SJCRH30 (cell line): ENCODE measurements around the gene PCDH19. TPM values are rescaled to one million over a fixed set of nuclear protein-coding genes. Genes with fewer than 3 reads are reported as not detected.
"Not testable (repeated sequence)": the region's sequence is repeated elsewhere in the genome, so short reads cannot be mapped to it uniquely, and the experiment has no call there.

ENCODE experiments used
- DNase-seq, 2 experiments: peaks; one replicate each; pipeline ENCODE4 v3.0.0-alpha.2; 2015 to 2020
- H3K27ac ChIP-seq: fragments of 250-450 bp; sonication (Bioruptor Pico); 2 replicates; pipeline ENCODE4 v1.5.1; 2020; ENCODE audit warnings: mild to moderate bottlenecking, moderate library complexity
- H3K27me3 ChIP-seq: fragments of 250-450 bp; sonication (Bioruptor Pico); 2 replicates; pipeline ENCODE4 v1.5.1; 2020; ENCODE audit warnings: mild to moderate bottlenecking, moderate library complexity
- H3K36me3 ChIP-seq: fragments of 250-450 bp; sonication (Bioruptor Pico); 2 replicates; pipeline ENCODE4 v1.5.1; 2020; ENCODE audit warnings: mild to moderate bottlenecking, moderate library complexity
- H3K4me1 ChIP-seq: fragments of 250-450 bp; sonication (Bioruptor Pico); 2 replicates; pipeline ENCODE4 v1.5.1; 2020; ENCODE audit warnings: mild to moderate bottlenecking, moderate library complexity
- H3K4me3 ChIP-seq: fragments of 250-450 bp; sonication (Bioruptor Pico); 2 replicates; pipeline ENCODE4 v1.5.1; 2020; ENCODE audit warnings: mild to moderate bottlenecking, moderate library complexity
- H3K9me3 ChIP-seq: fragments of 250-450 bp; sonication (Bioruptor Pico); replicated peaks from 2 replicates; pipeline ENCODE4 v1.5.1; 2020; ENCODE audit warnings: mild to moderate bottlenecking, moderate library complexity
- total RNA-seq: library from RNA; depleted of rRNA; stranded (reverse); fragments of >200 nt; shearing (Covaris generic); gene quantifications from 2 replicates; pipeline ENCODE4 v1.2.3, GENCODE V29; 2014; rRNA removed

PCDH19 gene, protein sequence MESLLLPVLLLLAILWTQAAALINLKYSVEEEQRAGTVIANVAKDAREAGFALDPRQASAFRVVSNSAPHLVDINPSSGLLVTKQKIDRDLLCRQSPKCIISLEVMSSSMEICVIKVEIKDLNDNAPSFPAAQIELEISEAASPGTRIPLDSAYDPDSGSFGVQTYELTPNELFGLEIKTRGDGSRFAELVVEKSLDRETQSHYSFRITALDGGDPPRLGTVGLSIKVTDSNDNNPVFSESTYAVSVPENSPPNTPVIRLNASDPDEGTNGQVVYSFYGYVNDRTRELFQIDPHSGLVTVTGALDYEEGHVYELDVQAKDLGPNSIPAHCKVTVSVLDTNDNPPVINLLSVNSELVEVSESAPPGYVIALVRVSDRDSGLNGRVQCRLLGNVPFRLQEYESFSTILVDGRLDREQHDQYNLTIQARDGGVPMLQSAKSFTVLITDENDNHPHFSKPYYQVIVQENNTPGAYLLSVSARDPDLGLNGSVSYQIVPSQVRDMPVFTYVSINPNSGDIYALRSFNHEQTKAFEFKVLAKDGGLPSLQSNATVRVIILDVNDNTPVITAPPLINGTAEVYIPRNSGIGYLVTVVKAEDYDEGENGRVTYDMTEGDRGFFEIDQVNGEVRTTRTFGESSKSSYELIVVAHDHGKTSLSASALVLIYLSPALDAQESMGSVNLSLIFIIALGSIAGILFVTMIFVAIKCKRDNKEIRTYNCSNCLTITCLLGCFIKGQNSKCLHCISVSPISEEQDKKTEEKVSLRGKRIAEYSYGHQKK (N-terminal part only)
- total RNA-seq: 0.30 TPM in 2 replicates

DNA sequence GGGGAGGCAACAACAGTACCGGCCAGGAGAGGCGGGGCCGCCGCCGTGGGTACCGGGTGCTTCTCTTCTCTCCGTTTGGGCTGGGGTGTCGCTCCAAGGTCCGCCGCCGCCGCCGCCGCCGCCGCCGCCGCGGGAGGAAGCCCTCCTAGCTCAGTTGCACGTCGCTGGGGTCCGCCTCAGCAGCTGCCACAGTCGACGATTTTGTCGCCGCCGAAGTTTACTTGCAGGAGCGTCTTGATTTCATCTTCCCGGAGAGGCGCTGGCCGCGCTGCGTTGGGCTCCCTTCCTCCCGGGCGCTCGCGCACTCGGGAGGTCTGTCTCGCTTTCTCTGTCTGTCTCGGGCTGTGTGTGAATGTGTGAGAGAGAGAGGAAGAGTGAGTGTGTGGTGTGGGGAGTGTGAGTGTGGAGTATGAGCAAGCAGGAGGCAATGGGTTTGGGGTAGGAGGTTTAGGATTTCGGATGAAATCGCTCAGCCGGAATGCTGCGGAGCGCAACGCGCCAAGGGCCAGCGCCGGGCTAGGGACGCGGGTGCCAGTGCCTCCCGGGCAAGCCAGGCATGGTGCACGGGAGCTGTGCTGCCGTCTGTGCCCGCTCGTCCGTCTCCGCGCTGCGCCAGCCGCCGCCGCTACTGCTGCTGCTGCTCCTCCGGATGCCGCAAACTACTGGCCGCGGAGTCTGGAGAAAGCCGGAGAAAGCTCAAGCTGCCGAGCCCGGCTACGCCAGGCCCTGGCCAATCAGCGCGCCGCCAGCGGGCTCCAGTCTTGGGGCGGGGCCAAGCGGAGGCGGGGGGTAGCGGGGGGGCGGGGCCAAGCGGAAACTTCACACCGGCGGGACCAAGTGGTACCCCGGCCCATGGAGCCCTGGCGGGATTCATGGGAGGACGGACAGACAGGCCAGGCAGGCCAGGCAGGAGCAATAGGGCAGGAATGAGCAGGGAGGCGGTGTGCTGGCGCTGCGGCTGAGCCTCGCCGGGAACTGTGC, at the start of gene PCDH19:
Gene PCDH19, minus strand, starts transcription at position 664 of the 981 bp plus-strand sequence. CDS start 1,676 bp downstream, outside the sequence.
- Histone ChIP-seq H3K27ac (no peak within 1 kb of the TSS), H3K4me3 (peak within 1 kb of the TSS; percentile 36), H3K4me1 (no peaks in the 10 kb centered on the region), H3K36me3 (no peaks in the 10 kb centered on the region), H3K9me3 (no peaks in the 10 kb centered on the region), H3K27me3 (no peaks in the 10 kb centered on the region)
- DNase-seq: peak; percentile 24 to 53

DNA sequence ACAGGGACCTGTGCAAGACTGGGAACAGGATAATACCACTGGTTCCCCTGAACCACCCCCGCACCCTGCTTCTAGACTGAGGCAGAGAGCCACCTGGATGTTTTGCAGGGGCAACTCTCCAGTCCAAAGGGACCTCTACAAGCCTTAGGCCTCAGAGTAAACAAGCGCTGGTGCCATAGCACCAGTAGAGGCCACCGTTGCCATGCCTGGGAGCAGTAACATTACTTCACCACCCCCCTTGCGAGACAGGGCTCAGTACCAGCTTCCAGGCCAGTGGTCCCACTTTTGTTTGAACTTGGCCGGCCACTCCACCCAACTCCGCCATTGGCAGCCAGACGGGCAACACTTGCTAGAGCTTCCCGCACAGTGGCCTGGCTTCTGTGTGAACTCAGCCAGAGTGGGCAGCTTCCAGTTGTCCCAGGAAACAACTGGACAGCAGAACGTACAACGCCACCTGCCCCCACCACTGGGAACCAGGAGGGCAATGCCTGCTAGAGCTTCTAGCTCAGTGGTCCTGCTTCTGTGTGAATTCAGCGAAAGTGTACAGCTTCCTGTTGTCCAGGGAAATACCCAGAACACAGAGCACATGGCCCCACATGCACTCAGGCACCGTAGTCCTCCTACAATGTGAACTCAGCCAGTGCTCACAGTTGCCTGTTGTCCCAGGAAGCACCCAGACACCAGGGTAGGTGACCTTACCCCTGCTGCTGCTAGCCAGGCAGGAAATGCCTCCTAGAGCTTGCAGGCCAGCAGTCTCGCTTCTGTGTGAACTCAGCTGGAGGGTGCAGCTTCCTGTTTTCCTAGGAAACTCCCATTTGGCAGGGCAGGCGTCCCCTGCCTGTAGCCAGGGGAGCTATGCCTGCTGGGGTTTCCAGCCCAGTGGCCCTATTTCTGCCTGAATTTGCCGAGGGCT, 39.9 kb upstream of the PCDH19 start:
- H3K27me3 ChIP-seq: no peaks in the 10 kb centered on the region
- DNase-seq: peak in 1 of 2 experiments; percentile 6
- no peaks in the 10 kb centered on the region for H3K4me1 ChIP-seq
- no peak overlapping the region for H3K27ac ChIP-seq
- H3K9me3 ChIP-seq: no peaks in the 10 kb centered on the region
- no peaks in the 10 kb centered on the region for H3K36me3 ChIP-seq
- H3K4me3 ChIP-seq: no peak overlapping the region

DNA sequence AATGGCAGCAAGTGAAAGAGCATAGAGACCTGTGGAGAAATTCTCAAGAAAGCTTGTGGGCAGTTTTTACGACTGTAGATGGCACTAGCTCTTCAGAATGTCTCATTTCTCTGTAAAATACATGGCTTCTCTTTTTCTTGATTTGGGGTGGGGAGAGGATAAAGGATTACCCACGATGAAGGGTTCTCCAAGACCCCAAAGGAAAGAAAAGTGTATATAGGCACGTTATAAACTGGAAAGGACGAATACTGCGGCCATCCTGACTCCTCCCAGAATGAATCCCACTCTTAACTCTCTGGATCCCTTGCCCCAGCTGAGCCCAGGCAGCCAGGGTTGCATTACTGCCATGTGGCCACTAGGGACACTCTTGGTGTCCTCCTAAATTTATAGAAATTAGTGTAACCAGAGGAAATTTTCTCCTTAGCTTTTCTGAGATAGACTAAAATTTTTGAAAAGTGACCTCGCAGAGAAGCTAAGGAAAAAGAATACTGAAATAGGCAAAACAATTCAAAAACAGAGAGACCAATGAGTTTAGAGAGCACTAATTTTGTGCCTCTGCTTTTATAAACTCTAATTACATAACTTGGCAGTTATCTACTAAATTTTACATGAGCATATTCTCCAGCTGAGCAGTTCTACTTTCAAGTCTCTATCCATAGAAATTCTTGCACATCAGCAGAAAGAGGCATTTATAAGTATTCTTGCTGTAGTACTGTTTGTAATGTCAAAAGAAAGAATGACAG, 37.8 kb upstream of the PCDH19 start:
- Histone ChIP-seq H3K4me3 (no peak overlapping the region), H3K36me3 (no peaks in the 10 kb centered on the region), H3K4me1 (no peaks in the 10 kb centered on the region), H3K27me3 (no peaks in the 10 kb centered on the region), H3K27ac (no peak overlapping the region), H3K9me3 (no peaks in the 10 kb centered on the region)
- peak; percentile 24 to 51 for DNase-seq

DNA sequence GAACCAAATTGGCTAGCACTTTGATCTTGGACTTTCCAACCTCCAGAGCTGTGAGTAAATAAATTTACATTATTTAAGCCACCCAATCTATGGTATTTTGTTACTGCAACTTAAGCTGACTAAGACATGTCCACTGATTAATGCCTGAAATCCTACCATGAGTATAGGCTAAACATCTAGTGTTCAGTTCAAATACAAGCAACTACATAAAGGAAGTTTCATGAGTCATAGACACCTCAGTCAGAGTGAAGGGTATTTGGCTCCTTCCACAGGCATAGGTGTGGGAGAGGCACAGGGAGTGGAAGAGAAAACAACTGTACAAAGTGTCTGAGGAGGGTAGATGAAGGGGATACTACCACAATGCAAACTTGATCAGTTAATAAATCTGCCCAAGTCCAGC, 35.5 kb upstream of the PCDH19 start:
- Histone ChIP-seq H3K4me1 (no peaks in the 10 kb centered on the region), H3K27ac (no peak overlapping the region), H3K27me3 (no peaks in the 10 kb centered on the region), H3K9me3 (no peaks in the 10 kb centered on the region), H3K36me3 (no peaks in the 10 kb centered on the region), H3K4me3 (no peak overlapping the region)
- DNase-seq: no peak

DNA sequence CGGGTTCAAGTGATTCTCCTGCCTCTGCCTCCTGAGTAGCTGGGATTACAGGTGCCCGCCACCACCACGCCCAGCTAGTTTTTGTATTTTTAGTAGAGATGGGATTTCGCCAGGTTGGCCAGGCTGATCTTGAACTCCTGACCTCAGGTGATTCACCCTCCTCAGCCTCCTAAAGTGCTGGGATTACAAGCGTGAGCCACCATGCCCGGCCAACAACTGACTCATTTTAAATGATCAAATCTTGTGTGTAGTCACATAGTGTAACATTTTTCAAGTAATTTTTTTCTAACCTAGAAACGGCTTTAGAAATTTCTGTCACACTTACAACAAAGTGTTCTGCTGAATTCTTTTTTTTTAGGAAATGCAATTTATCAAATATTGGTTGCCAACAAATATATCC, 31.2 kb upstream of the PCDH19 start:
- not testable (repeated sequence) for H3K27ac ChIP-seq, DNase-seq, H3K27me3 ChIP-seq, H3K4me1 ChIP-seq, H3K36me3 ChIP-seq, H3K4me3 ChIP-seq, H3K9me3 ChIP-seq

DNA sequence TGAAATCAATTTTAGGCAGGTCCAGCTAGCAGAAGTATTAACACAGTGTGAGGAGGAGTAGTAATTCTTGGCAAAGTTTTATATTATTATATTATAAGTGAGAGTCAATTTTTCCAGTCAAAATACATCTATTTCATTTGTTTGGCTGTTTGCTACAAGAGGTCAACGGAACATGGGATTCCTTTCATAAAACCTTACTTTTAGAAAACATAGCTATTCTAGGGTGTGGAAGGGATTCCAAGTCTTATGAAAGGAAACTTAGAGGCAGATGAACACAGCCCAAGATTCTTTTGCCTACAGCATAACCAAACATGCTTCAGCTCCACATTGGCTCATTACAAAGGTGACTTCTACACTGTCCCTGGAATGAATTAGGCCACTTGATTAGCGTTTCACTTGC, 29.9 kb upstream of the PCDH19 start:
- no peaks in the 10 kb centered on the region for H3K4me1 ChIP-seq

DNA sequence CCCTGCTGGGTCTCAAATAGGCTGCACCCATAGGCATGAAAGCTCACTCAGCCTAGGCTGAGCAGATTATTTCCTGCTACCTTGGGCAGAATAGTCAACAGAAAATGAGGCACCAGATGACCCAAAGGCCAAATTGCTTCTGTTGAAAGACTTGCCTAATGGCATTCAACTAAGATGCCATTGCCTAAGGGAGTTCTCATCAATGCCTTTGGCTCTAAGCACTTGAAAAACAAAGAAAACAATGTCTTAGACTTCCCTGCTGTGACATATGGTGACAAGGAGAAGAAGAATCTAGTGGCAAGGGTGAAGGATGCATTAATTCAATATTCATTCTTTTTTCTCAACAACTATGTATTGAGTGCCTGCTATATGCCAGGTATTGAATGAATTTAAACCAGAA, 25.7 kb upstream of the PCDH19 start:
- Histone ChIP-seq H3K9me3 (no peaks in the 10 kb centered on the region), H3K36me3 (no peaks in the 10 kb centered on the region), H3K4me1 (no peaks in the 10 kb centered on the region), H3K4me3 (no peak overlapping the region), H3K27ac (no peak overlapping the region), H3K27me3 (no peaks in the 10 kb centered on the region)
- DNase-seq: no peak

More for the DNA sequence above, 29.9 kb upstream of the PCDH19 start:
- Histone ChIP-seq H3K27ac (no peak overlapping the region), H3K4me3 (no peak overlapping the region), H3K27me3 (no peaks in the 10 kb centered on the region), H3K9me3 (no peaks in the 10 kb centered on the region), H3K36me3 (no peaks in the 10 kb centered on the region)
- no peak for DNase-seq

DNA sequence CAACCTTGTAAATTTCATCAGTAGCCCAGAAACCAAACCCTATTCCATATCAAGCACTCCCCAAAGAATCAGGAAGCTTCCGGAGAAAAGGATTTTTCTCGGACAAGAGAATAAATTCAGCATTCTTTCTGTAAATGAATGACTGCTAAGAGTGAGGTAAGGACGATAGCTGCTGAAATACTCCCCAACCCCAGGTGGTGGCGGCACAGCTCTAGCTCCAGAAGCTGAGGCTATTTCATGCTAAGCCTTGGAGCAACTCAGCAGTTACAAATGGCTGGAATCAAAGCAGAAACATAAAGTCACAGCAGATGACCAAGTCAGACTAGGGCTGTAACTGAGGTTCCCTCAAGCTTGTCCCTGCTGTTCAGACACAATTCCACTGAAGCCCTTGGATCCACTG, 13.9 kb upstream of the PCDH19 start:
- DNase-seq: no peak
- H3K27me3 ChIP-seq: no peaks in the 10 kb centered on the region
- H3K9me3 ChIP-seq: no peaks in the 10 kb centered on the region
- H3K36me3 ChIP-seq: no peaks in the 10 kb centered on the region
- H3K4me1 ChIP-seq: no peaks in the 10 kb centered on the region
- no peak overlapping the region for H3K27ac ChIP-seq
- H3K4me3 ChIP-seq: no peak overlapping the region

DNA sequence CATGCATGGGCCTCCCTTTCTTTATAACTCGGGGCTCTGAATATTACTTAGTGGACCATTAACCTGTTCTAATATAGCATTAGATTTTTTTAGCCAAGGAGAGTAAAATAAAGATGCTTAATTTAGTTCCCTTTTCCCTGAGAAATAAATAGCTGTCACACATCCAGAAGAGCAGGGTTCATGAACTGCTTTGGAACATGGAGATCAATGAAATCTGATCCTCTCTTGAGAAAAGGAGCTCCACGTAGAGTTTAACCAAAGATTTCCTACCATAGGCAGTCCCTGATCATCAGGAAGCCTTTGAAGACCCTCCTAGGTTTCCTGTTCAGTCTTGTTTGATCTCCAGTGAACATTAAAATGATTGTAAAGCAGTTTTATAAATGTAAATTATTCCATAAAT, 8.5 kb upstream of the PCDH19 start:
- Histone ChIP-seq H3K4me3 (no peak overlapping the region), H3K27ac (no peak overlapping the region), H3K27me3 (no peaks in the 10 kb centered on the region), H3K36me3 (no peaks in the 10 kb centered on the region), H3K4me1 (no peaks in the 10 kb centered on the region), H3K9me3 (no peaks in the 10 kb centered on the region)
- DNase-seq: no peak

DNA sequence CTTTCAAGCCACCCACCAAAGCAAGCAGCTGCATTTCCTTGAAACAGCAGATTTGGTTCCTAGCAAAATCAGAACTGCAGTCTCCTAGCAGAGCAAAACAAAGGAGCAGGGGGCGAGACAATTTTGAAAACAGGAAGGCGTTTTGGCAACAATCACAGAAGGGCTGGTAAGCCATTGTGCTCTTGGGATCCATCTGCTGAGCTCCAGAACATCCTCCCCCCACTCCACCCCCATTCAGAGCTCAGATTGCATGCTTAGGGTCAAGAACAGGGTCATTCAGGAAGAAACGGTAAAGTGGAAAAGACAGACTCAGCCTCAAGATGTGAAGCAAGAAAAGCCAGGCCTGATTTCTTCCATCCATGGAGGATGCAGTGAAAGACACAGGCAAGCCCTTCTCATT, 7.6 kb upstream of the PCDH19 start:
- no peak overlapping the region for H3K4me3 ChIP-seq
- H3K27ac ChIP-seq: no peak overlapping the region
- no peaks in the 10 kb centered on the region for H3K9me3 ChIP-seq
- H3K27me3 ChIP-seq: no peaks in the 10 kb centered on the region
- no peaks in the 10 kb centered on the region for H3K4me1 ChIP-seq
- H3K36me3 ChIP-seq: no peaks in the 10 kb centered on the region
- DNase-seq: no peak

DNA sequence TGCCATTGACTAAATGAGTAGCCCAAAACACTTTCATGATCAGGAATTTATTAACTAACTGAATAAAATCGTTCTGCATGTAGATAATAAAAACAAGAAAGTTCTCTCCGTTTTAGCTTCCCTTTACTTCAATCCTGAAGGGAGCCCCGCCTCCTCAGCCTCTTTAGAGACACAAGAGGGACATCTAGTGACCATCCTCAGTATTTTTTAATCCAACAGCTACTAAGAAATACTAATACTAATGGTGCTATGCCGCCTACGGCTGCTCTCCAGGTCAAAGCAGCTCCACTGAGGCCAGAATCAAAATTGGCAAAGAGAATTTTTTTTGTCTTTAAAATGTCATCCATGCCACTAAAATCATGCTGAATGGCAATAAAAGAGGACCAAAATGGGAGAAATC, 3.2 kb upstream of the PCDH19 start:
- H3K9me3 ChIP-seq: no peaks in the 10 kb centered on the region
- H3K27me3 ChIP-seq: no peaks in the 10 kb centered on the region
- H3K4me1 ChIP-seq: no peaks in the 10 kb centered on the region
- no peak overlapping the region for H3K27ac ChIP-seq
- no peaks in the 10 kb centered on the region for H3K36me3 ChIP-seq
- peak; percentile 19 to 70 for DNase-seq
- H3K4me3 ChIP-seq: no peak overlapping the region

DNA sequence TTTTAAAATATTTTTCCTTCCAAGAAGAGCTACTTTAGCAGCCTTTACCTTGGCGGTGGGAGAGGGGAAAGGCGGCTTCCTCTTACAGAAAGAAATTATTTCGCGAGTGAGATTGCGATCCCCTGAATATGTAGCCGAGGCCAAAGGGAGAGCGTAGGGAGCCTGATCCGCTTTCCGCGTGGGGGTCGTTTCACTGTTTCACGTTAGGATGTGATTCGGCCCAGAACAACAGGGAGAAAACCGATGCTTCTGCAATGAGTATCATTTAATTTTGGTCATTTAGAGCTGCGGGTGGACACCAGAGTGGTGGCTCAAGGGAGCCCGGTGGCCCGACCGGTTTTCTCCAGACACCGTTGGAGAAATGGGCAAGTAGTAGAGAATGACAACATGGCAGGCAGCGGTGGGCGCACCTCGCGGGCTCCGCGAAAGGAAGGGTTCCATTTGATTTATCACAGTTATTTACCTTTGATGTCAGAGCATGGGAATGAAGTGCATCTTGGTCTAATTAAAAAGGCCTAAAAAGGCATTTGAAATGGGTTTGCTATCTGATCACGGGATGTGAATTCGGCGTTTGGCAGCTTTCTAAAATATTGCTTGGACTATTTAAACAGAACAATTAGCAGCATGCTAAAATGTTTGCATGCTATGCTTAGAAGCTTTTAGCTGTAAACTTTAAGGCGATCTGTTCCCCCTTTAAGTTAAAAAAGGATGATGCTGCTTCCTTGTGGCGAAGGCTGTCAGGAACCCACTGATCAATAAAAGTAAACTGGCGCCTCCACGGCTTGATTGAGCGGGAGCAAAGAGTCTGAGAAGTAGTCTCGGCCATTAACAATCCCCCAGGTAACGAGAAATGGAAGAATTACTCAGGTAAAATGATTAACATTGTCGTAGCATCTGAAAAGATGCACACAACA, 2.0 kb upstream of the PCDH19 start:
- Histone ChIP-seq H3K4me1 (no peaks in the 10 kb centered on the region), H3K27ac (no peak overlapping the region), H3K36me3 (no peaks in the 10 kb centered on the region), H3K4me3 (no peak overlapping the region), H3K27me3 (no peaks in the 10 kb centered on the region), H3K9me3 (no peaks in the 10 kb centered on the region)
- DNase-seq: no peak
